ENCODE results near the gene RBFOX2. TPM values are rescaled to one million over a fixed set of nuclear protein-coding genes. Genes with fewer than 3 reads are reported as not detected.

Gene RBFOX2
- total RNA-seq, 2 experiments from 2014 or later: 1.9 to 2.4 TPM

- Mint-ChIP-seq H3K4me1 (ENCODE audit: low read depth) (no peaks in the 10 kb centered on the region), H3K4me3 (no peak overlapping the region), H3K27ac (no peak overlapping the region), H3K27me3 (no peaks in the 10 kb centered on the region), H3K9me3 (no peaks in the 10 kb centered on the region), H3K36me3 (ENCODE audit: low read depth) (no peaks in the 10 kb centered on the region)
- ChIA-PET POLR2A (no interaction called here), CTCF (interaction anchor here (0.6 kb wide), 1 partner anchor 966 kb away, joined by 3 read pairs; no protein-coding TSS in a partner anchor)
- no peak for TF ChIP-seq CTCF (IDR thresholded peaks at IDR 0.05)
- Histone ChIP-seq H3K27ac (ENCODE audit: low read depth in 1 of 2, low read length in 2 of 2) (no peak overlapping the region), H3K4me1 (ENCODE audit: insufficient read depth, low read length) (no peaks in the 10 kb centered on the region), H3K9me3 (ENCODE audit: control insufficient read depth in 1 of 2, insufficient read depth in 1 of 2, low read length in 2 of 2) (no peaks in the 10 kb centered on the region), H3K4me3 (ENCODE audit: low read length) (no peak overlapping the region), H3K27me3 (ENCODE audit: control insufficient read depth in 1 of 2, insufficient read depth in 2 of 2, low read length in 2 of 2) (no peaks in the 10 kb centered on the region), H3K36me3 (ENCODE audit: insufficient read depth, low read length) (no peaks in the 10 kb centered on the region)
- ATAC-seq (ENCODE audit: poor library complexity): no peak
- intact Hi-C loops (cut with DNase I, micrococcal nuclease): no loop called here
- no peak for DNase-seq
Observed at GRCh38 chr22:35863432-35863831, 165.2 kb downstream of the RBFOX2 start.

GRCh38 chr22:35862697-35863096, 165.9 kb downstream of the RBFOX2 start:
- ChIA-PET POLR2A (no interaction called here), CTCF (no interaction called here)
- no peak for TF ChIP-seq CTCF (IDR thresholded peaks at IDR 0.05)
- no peak for DNase-seq
- H3K4me1 ChIP-seq (ENCODE audit: insufficient read depth, low read length): no peaks in the 10 kb centered on the region
- H3K9me3 Mint-ChIP-seq: no peaks in the 10 kb centered on the region
- H3K4me3 Mint-ChIP-seq: no peak overlapping the region
- no peaks in the 10 kb centered on the region for H3K27me3 Mint-ChIP-seq
- H3K36me3 Mint-ChIP-seq (ENCODE audit: low read depth): no peaks in the 10 kb centered on the region
- no peaks in the 10 kb centered on the region for H3K36me3 ChIP-seq (ENCODE audit: insufficient read depth, low read length)
- H3K9me3 ChIP-seq (ENCODE audit: control insufficient read depth in 1 of 2, insufficient read depth in 1 of 2, low read length in 2 of 2): no peaks in the 10 kb centered on the region
- intact Hi-C loops (cut with DNase I, micrococcal nuclease): no loop called here
- H3K4me3 ChIP-seq (ENCODE audit: low read length): no peak overlapping the region
- no peak overlapping the region for H3K27ac Mint-ChIP-seq
- H3K4me1 Mint-ChIP-seq (ENCODE audit: low read depth): no peaks in the 10 kb centered on the region
- no peak for ATAC-seq (ENCODE audit: poor library complexity)
- H3K27ac ChIP-seq (ENCODE audit: low read depth in 1 of 2, low read length in 2 of 2): no peak overlapping the region
- no peaks in the 10 kb centered on the region for H3K27me3 ChIP-seq (ENCODE audit: control insufficient read depth in 1 of 2, insufficient read depth in 2 of 2, low read length in 2 of 2)

GRCh38 chr22:35861451-35861850, 167.2 kb downstream of the RBFOX2 start:
- H3K4me1 Mint-ChIP-seq (ENCODE audit: low read depth): no peaks in the 10 kb centered on the region
- ChIA-PET POLR2A (no interaction called here), CTCF (no interaction called here)
- Histone ChIP-seq H3K4me1 (ENCODE audit: insufficient read depth, low read length) (no peaks in the 10 kb centered on the region), H3K9me3 (ENCODE audit: control insufficient read depth in 1 of 2, insufficient read depth in 1 of 2, low read length in 2 of 2) (no peaks in the 10 kb centered on the region), H3K36me3 (ENCODE audit: insufficient read depth, low read length) (no peaks in the 10 kb centered on the region), H3K27ac (ENCODE audit: low read depth in 1 of 2, low read length in 2 of 2) (no peak overlapping the region), H3K4me3 (ENCODE audit: low read length) (no peak overlapping the region), H3K27me3 (ENCODE audit: control insufficient read depth in 1 of 2, insufficient read depth in 2 of 2, low read length in 2 of 2) (no peaks in the 10 kb centered on the region)
- intact Hi-C loops (cut with DNase I, micrococcal nuclease): no loop called here
- H3K27me3 Mint-ChIP-seq: no peaks in the 10 kb centered on the region
- H3K9me3 Mint-ChIP-seq: no peaks in the 10 kb centered on the region
- no peaks in the 10 kb centered on the region for H3K36me3 Mint-ChIP-seq (ENCODE audit: low read depth)
- H3K4me3 Mint-ChIP-seq: no peak overlapping the region
- no peak for TF ChIP-seq CTCF (IDR thresholded peaks at IDR 0.05)
- no peak overlapping the region for H3K27ac Mint-ChIP-seq
- ATAC-seq (ENCODE audit: poor library complexity) (no peak), DNase-seq (no peak)
